ENCODE results near the gene SCO2.
A peak's percentile ranks its signal among the peaks of the same experiment; 100 is the strongest.

Gene SCO2

DNA sequence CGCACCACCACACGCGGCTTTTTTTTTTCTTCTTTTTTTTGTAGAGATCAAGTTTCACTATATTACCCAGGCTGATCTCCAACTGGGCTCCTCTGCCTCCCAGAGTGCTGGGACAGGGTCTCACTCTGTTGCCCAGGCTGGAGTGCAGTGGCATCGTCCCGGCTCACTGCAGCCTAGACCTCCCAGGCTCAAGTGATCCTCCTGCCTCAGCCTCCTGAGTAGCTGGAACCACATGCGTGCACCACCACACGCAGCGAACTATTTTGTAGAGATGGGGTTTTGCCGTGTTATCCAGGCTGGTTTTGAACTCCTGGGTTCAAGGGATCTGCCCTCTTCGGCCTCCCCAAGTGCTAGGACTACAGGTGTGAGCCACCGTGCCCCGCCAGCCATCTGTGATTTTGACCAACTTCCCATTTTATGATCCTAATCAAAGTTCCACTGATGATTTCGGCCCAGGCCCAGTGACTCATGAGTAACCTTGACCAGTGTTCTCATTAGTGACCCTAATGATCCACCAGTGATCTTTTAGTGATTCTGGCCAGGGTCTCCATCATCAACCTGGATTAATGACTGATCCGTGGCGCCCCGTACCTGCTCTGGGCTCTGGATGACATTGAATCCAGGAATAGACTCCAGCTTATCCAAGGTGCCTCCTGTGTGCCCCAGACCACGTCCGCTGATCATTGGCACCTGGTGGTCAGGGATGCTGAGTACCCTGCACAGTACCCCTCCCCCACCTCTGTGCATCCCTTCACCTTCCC, 2.7 kb upstream of the SCO2 start:
- Mint-ChIP-seq H3K4me3 (peak overlapping the region; percentile 72), H3K27ac (no peak overlapping the region)
- TF ChIP-seq, protein P1, sequence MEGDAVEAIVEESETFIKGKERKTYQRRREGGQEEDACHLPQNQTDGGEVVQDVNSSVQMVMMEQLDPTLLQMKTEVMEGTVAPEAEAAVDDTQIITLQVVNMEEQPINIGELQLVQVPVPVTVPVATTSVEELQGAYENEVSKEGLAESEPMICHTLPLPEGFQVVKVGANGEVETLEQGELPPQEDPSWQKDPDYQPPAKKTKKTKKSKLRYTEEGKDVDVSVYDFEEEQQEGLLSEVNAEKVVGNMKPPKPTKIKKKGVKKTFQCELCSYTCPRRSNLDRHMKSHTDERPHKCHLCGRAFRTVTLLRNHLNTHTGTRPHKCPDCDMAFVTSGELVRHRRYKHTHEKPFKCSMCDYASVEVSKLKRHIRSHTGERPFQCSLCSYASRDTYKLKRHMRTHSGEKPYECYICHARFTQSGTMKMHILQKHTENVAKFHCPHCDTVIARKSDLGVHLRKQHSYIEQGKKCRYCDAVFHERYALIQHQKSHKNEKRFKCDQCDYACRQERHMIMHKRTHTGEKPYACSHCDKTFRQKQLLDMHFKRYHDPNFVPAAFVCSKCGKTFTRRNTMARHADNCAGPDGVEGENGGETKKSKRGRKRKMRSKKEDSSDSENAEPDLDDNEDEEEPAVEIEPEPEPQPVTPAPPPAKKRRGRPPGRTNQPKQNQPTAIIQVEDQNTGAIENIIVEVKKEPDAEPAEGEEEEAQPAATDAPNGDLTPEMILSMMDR (IDR thresholded peaks at IDR 0.05), result no peak

GRCh38 chr22:50526834-50527801, 1.7 kb upstream of the SCO2 start:
- H3K27me3 Mint-ChIP-seq (ENCODE audit: low read depth, poor library complexity), result peaks cover 40% of the 10 kb centered on the region
- peak overlapping the region; percentile 72 for H3K4me3 Mint-ChIP-seq
- H3K9me3 Mint-ChIP-seq, result no peaks in the 10 kb centered on the region
- no peak overlapping the region for H3K27ac Mint-ChIP-seq
- peaks cover 23% of the 10 kb centered on the region for H3K4me1 Mint-ChIP-seq
- TF ChIP-seq, protein P1 (IDR thresholded peaks at IDR 0.05), result no peak
- no peak for DNase-seq
- H3K36me3 Mint-ChIP-seq (ENCODE audit: low read depth), result peaks cover 12% of the 10 kb centered on the region

More for the DNA sequence above, 2.7 kb upstream of the SCO2 start:
- DNase-seq, result no peak
- H3K4me1 Mint-ChIP-seq, result peaks cover 29% of the 10 kb centered on the region
- H3K27me3 Mint-ChIP-seq (ENCODE audit: low read depth, poor library complexity), result peaks cover 46% of the 10 kb centered on the region
- H3K36me3 Mint-ChIP-seq (ENCODE audit: low read depth), result peaks cover 12% of the 10 kb centered on the region
- no peaks in the 10 kb centered on the region for H3K9me3 Mint-ChIP-seq

DNA sequence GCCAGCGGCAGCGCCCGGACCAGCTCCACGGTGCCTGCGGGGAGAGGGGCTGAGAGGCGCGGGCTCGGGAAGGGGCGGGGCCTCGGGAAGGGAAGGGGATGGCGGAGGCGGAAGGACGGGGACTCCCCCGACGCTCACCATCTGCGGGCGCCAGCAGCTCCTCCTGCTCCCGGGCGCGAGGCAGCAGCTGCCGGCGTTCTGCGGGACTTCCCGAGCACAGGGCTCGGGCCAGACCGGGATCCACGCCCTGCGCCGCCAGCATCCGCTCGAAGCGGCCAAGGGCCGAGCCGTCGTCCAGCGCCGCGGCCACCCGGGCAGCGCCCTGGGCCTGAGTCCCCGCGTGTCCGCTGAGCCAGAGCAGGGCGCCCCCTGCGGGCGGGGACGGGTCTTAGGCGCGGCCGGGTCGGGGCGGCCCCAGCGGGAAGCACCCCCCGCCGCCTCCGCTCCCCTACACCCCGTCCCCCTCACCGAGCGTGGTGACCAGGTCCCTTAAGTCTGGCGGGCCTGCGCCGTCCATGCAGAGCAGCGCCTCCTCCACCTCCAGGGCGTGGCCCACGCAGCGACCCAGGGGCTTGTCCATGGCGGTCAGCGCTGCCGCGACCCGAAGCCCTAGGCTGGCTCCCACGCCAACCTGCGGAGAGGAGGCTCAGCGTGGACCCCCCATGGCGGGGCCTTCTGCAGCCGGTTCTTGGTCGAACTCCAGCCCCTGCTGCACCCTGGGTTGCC, 873 bp upstream of the SCO2 start:
- peak; percentile 84 for DNase-seq
- H3K27ac Mint-ChIP-seq, result no peak overlapping the region
- H3K36me3 Mint-ChIP-seq (ENCODE audit: low read depth), result peaks cover 12% of the 10 kb centered on the region

DNA sequence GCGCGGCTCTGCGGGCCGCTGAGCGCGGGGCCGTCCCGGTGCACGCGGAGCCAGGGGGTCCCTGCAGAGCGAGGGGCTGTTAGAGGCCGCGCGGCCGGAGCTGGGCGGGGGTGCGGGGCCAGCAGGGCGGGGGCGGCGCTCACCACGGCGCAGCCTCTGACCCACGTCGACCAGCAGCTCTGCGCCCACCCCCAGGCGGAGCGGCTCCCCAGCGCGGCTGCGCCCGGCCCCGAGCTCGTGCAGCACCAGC, 385 bp upstream of the SCO2 start:
- H3K36me3 Mint-ChIP-seq (ENCODE audit: low read depth), result peaks cover 12% of the 10 kb centered on the region
- H3K9me3 Mint-ChIP-seq, result no peaks in the 10 kb centered on the region
- no peak overlapping the region for H3K27ac Mint-ChIP-seq
- H3K4me3 Mint-ChIP-seq, result peak overlapping the region; percentile 92
- H3K27me3 Mint-ChIP-seq (ENCODE audit: low read depth, poor library complexity), result peaks cover 33% of the 10 kb centered on the region
- DNase-seq, result no peak
- H3K4me1 Mint-ChIP-seq, result peaks cover 23% of the 10 kb centered on the region
- TF ChIP-seq, protein P1 (IDR thresholded peaks at IDR 0.05), result no peak

More for the DNA sequence above, 873 bp upstream of the SCO2 start:
- Mint-ChIP-seq H3K9me3 (no peaks in the 10 kb centered on the region), H3K4me1 (peaks cover 23% of the 10 kb centered on the region), H3K4me3 (peak overlapping the region; percentile 72), H3K27me3 (ENCODE audit: low read depth, poor library complexity) (peaks cover 38% of the 10 kb centered on the region)
- TF ChIP-seq, protein P1 (IDR thresholded peaks at IDR 0.05), result peak; percentile 51

GRCh38 chr22:50524676-50525103, 708 bp downstream of the SCO2 start:
- no peaks in the 10 kb centered on the region for H3K9me3 Mint-ChIP-seq
- peaks cover 26% of the 10 kb centered on the region for H3K27me3 Mint-ChIP-seq (ENCODE audit: low read depth, poor library complexity)
- peak overlapping the region; percentile 92 for H3K4me3 Mint-ChIP-seq
- TF ChIP-seq, protein P1 (IDR thresholded peaks at IDR 0.05), result no peak
- H3K27ac Mint-ChIP-seq, result peak overlapping the region; percentile 90
- H3K4me1 Mint-ChIP-seq, result peaks cover 23% of the 10 kb centered on the region
- DNase-seq, result no peak
- H3K36me3 Mint-ChIP-seq (ENCODE audit: low read depth), result peaks cover 15% of the 10 kb centered on the region
